Lower lobe of right lung (tissue), 2 donors: ENCODE measurements around the gene ABR. TPM values are rescaled to one million over a fixed set of nuclear protein-coding genes. Genes with fewer than 3 reads are reported as not detected.
"Not testable (repeated sequence)": the region's sequence is repeated elsewhere in the genome, so short reads cannot be mapped to it uniquely, and the experiment has no call there.

Source experiments
- ATAC-seq, 2 donors: fragments of 200-7000 bp; cut with Tn5 transposase; one replicate each; pipeline ENCODE4 v1.9.1; 2020 to 2022; ENCODE audit warnings: mild to moderate bottlenecking in 2 of 2, moderate library complexity in 2 of 2
- DNase-seq: peaks from one replicate; pipeline ENCODE4 v3.0.0-alpha.2; 2020
- H3K27ac ChIP-seq: fragments of 200-600 bp; one replicate; pipeline ENCODE4 v1.8.0; 2022
- H3K27me3 ChIP-seq: fragments of 200-600 bp; one replicate; pipeline ENCODE4 v1.8.0; 2022; ENCODE audit warnings: low read depth
- H3K36me3 ChIP-seq: fragments of 200-600 bp; one replicate; pipeline ENCODE4 v1.8.0; 2022; ENCODE audit warnings: mild to moderate bottlenecking
- H3K4me1 ChIP-seq: fragments of 200-600 bp; one replicate; pipeline ENCODE4 v1.8.0; 2022
- H3K4me3 ChIP-seq: fragments of 200-600 bp; one replicate; pipeline ENCODE4 v1.8.0; 2022; ENCODE audit warnings: mild to moderate bottlenecking
- H3K9me3 ChIP-seq: fragments of 200-600 bp; one replicate; pipeline ENCODE4 v1.8.0; 2022
- CTCF ChIP-seq: fragments of 200-600 bp; IDR thresholded peaks from one replicate; pipeline ENCODE4 v1.8.0; 2022; ENCODE audit warnings: antibody characterized with exemption, mild to moderate bottlenecking
- intact Hi-C: fragments of 100-400 bp; cut with DNase I; formaldehyde crosslinking; loops from one replicate; pipeline ENCODE4 v1.11.0; 2022
- total RNA-seq: library from RNA; stranded (reverse); fragmentation: NEBNext Ultra II Directional; extraction: Animal tissue kit (Norgen Biotek cat#: 25700); gene quantifications from one replicate; pipeline ENCODE4 v1.2.1, GENCODE V29; 2021
- donor health status: DM: no; HTN: yes; CAD: no; lungs with severe emphysema.

ABR gene
- total RNA-seq, 1 donor from 2014 or later = 212 TPM

- H3K27me3 ChIP-seq = no peaks in the 10 kb centered on the region
- TF ChIP-seq CTCF = no peak
- ATAC-seq (no peak), DNase-seq (no peak)
- peak overlapping the region; percentile 71 for H3K27ac ChIP-seq
- no peaks in the 10 kb centered on the region for H3K9me3 ChIP-seq
- H3K4me1 ChIP-seq = peaks cover 36% of the 10 kb centered on the region
- peaks cover 50% of the 10 kb centered on the region for H3K36me3 ChIP-seq
- H3K4me3 ChIP-seq = no peak overlapping the region
- intact Hi-C loops = no loop called here
Observed at GRCh38 chr17:1047879-1048470, 131.8 kb downstream of the ABR start.

- peak; percentile 26 to 43 for ATAC-seq
- Histone ChIP-seq H3K27me3 (no peaks in the 10 kb centered on the region), H3K4me1 (peaks cover 38% of the 10 kb centered on the region), H3K36me3 (peaks cover 50% of the 10 kb centered on the region), H3K27ac (peak overlapping the region; percentile 71), H3K4me3 (no peak overlapping the region), H3K9me3 (no peaks in the 10 kb centered on the region)
- DNase-seq = peak; percentile 49
- intact Hi-C loops = no loop called here
- TF ChIP-seq CTCF = peak; percentile 32
Observed at GRCh38 chr17:1047177-1047878, 132.5 kb downstream of the ABR start.

- Histone ChIP-seq H3K36me3 (peaks cover 49% of the 10 kb centered on the region), H3K27me3 (no peaks in the 10 kb centered on the region), H3K9me3 (no peaks in the 10 kb centered on the region), H3K27ac (no peak overlapping the region), H3K4me3 (no peak overlapping the region), H3K4me1 (peaks cover 52% of the 10 kb centered on the region)
- no peak for TF ChIP-seq CTCF
- no peak for ATAC-seq
- intact Hi-C loops = no loop called here
- DNase-seq = peak; percentile 17
Observed at GRCh38 chr17:1045456-1045855, 134.3 kb downstream of the ABR start.

GRCh38 chr17:1044387-1045009 is 135.3 kb downstream of the ABR start:
- ATAC-seq, H3K27me3 ChIP-seq, H3K9me3 ChIP-seq, H3K4me3 ChIP-seq, intact Hi-C loops: not testable (repeated sequence)
- H3K36me3 ChIP-seq = peaks cover 39% of the 10 kb centered on the region
- H3K4me1 ChIP-seq = peaks cover 61% of the 10 kb centered on the region
- DNase-seq = peak; percentile 27
- H3K27ac ChIP-seq = peak overlapping the region; percentile 84

GRCh38 chr17:1043601-1044251 is 136.1 kb downstream of the ABR start:
- Histone ChIP-seq H3K4me3 (peak overlapping the region; percentile 27), H3K36me3 (peaks cover 31% of the 10 kb centered on the region)
- TF ChIP-seq CTCF = no peak

More at GRCh38 chr17:1043601-1044251, 136.1 kb downstream of the ABR start:
- no peaks in the 10 kb centered on the region for H3K27me3 ChIP-seq
- intact Hi-C loops = no loop called here
- DNase-seq (peak; percentile 47), ATAC-seq (peak; percentile 25 to 40)
- peaks cover 69% of the 10 kb centered on the region for H3K4me1 ChIP-seq
- peak overlapping the region; percentile 84 for H3K27ac ChIP-seq
- no peaks in the 10 kb centered on the region for H3K9me3 ChIP-seq
